Measurements from ENCODE around the gene PSPN. TPM values are rescaled to one million over a fixed set of nuclear protein-coding genes. Genes with fewer than 3 reads are reported as not detected.

PSPN gene
- total RNA-seq, 1 experiment from 2014 or later: 3.4 TPM

- TF ChIP-seq ELF1 (IDR thresholded peaks at IDR 0.05; ENCODE audit: borderline replicate concordance, low read depth): no peak
- TF ChIP-seq POLR2A (IDR thresholded peaks at IDR 0.05; ENCODE audit: borderline replicate concordance, extremely low read depth, insufficient read depth, insufficient read length): no peak
- peak in 2 of 3 experiments; percentile 43 to 50; a peak in 3 of 6 replicates for TF ChIP-seq CTCF (IDR thresholded peaks at IDR 0.05 in 2 of 3, conservative IDR thresholded peaks at IDR 0.05 in 1 of 3; ENCODE audit: borderline replicate concordance in 1 of 3, insufficient read depth in 1 of 3, low read depth in 2 of 3, low read length in 2 of 3)
- H3K9ac ChIP-seq (ENCODE audit: low read length): no peak overlapping the region
- peaks cover 65% of the 10 kb centered on the region for H3K79me2 ChIP-seq (ENCODE audit: insufficient read depth, low read length)
- H3K36me3 ChIP-seq (ENCODE audit: control insufficient read depth in 1 of 2, insufficient read depth in 2 of 2, low read length in 2 of 2): peaks cover 74 to 77% of the 10 kb centered on the region in 2 experiments
- ATAC-seq: peak; percentile 68
- H3K27me3 ChIP-seq (ENCODE audit: insufficient read depth, low read length): no peaks in the 10 kb centered on the region
- no peak for DNase-seq (ENCODE audit: low read depth, low spot score)
- H3K4me3 ChIP-seq (replicated peaks in 1 of 2; ENCODE audit: low read depth in 1 of 2, low read length in 2 of 2): no peak overlapping the region
- no peaks in the 10 kb centered on the region for H3K9me3 ChIP-seq (ENCODE audit: control insufficient read depth in 1 of 2, insufficient read depth in 1 of 2, low read depth in 1 of 2, low read length in 2 of 2)
- ChIA-PET CTCF (interaction anchor here (1.0 kb wide), 1 partner anchor 8 kb away, joined by 3 read pairs; no protein-coding TSS in a partner anchor), RAD21 (ENCODE audit: low non-redundant PET in 1 of 2, low total read pairs in 2 of 2, uncharacterized antibody in 2 of 2, unreplicated experiment in 2 of 2) (no interaction called here), POLR2A (interaction anchor here (0.6 kb wide), 1 partner anchor 121 kb away, joined by 4 read pairs; no protein-coding TSS in a partner anchor)
- H2AFZ ChIP-seq (ENCODE audit: low read depth, low read length, poor library complexity, severe bottlenecking): no peak overlapping the region
- no peak overlapping the region; the same call in 1 of the 2 replicates for H3K27ac ChIP-seq (ENCODE audit: low read depth, low read length)
- intact Hi-C loops (cut with micrococcal nuclease): no loop called here
- peaks cover 28% of the 10 kb centered on the region; the same call in 1 of the 2 replicates for H4K20me1 ChIP-seq (ENCODE audit: insufficient read depth)
- no peaks in the 10 kb centered on the region for H3K9me2 ChIP-seq (ENCODE audit: insufficient read depth)
- H3K4me2 ChIP-seq (ENCODE audit: low read length): no peak overlapping the region
- peaks cover 0 to 3% of the 10 kb centered on the region in 2 experiments; a peak in 3 of 4 replicates for H3K4me1 ChIP-seq (ENCODE audit: control insufficient read depth in 1 of 2, insufficient read depth in 2 of 2, low read length in 2 of 2)
- BruUV-seq (replicated peaks): no TSS peak
Measured at GRCh38 chr19:6417713-6418561, 42.2 kb upstream of the PSPN start.
